ENCODE results near the gene TTC39A. TPM values are rescaled to one million over a fixed set of nuclear protein-coding genes. Genes with fewer than 3 reads are reported as not detected.

Gene TTC39A
- total and polyA plus RNA-seq, 2 of the 13 experiments (the other 11 are each of a cell fraction or from before 2014, with no cell fraction given), result 0.33 to 1.5 TPM

GRCh38 chr1:51320967-51321923, 9.1 kb downstream of the TTC39A start:
- TF ChIP-seq MBNL3 (CRISPR knock-in tag; conservative IDR thresholded peaks at IDR 0.05) (no peak), ZNF713 (CRISPR knock-in tag; IDR thresholded peaks at IDR 0.05) (no peak), KDM1A (CRISPR knock-in tag; IDR thresholded peaks at IDR 0.05) (no peak), ZNF17 (CRISPR knock-in tag; IDR thresholded peaks at IDR 0.05) (no peak), ZNF549 (CRISPR knock-in tag; IDR thresholded peaks at IDR 0.05) (no peak), DBP (CRISPR knock-in tag; IDR thresholded peaks at IDR 0.05; ENCODE audit: not compliant biosample characterization) (no peak), DNMT1 (CRISPR knock-in tag; IDR thresholded peaks at IDR 0.05) (no peak), ZNF263 (CRISPR knock-in tag; IDR thresholded peaks at IDR 0.05) (no peak), ZNF879 (CRISPR knock-in tag; IDR thresholded peaks at IDR 0.05) (no peak), MYPOP (CRISPR knock-in tag; IDR thresholded peaks at IDR 0.05) (no peak), ZNF136 (CRISPR knock-in tag; IDR thresholded peaks at IDR 0.05; ENCODE audit: low read depth) (no peak), ZFP62 (CRISPR knock-in tag; IDR thresholded peaks at IDR 0.05) (no peak), ZFP41 (CRISPR knock-in tag; IDR thresholded peaks at IDR 0.05; ENCODE audit: borderline replicate concordance) (no peak), ZNF615 (CRISPR knock-in tag; IDR thresholded peaks at IDR 0.05; ENCODE audit: borderline replicate concordance) (no peak), SKI (IDR thresholded peaks at IDR 0.05; ENCODE audit: partially characterized antibody) (no peak), SAP130 (CRISPR knock-in tag; IDR thresholded peaks at IDR 0.05; ENCODE audit: low read depth) (no peak), POLR2G (IDR thresholded peaks at IDR 0.05; ENCODE audit: low read depth, low read length) (no peak), CSRNP1 (CRISPR knock-in tag; IDR thresholded peaks at IDR 0.05) (no peak), NR2F2 (IDR thresholded peaks at IDR 0.05; ENCODE audit: borderline replicate concordance, low read depth) (no peak)
- ATAC-seq (peak; percentile 39), FAIRE-seq (no peak), DNase-seq (ENCODE audit: low spot score) (no peak)
- Histone ChIP-seq H3K9ac (ENCODE audit: insufficient read depth, low read depth, low read length) (no peak overlapping the region), H3K9me3 (ENCODE audit: low read length) (no peaks in the 10 kb centered on the region), H3K36me3 (replicated peaks in 1 of 2; ENCODE audit: control insufficient read depth in 1 of 2, insufficient read depth in 2 of 2, low read length in 2 of 2) (no peaks in the 10 kb centered on the region), H3K4me2 (ENCODE audit: low read depth, low read length) (no peak overlapping the region), H4K20me1 (ENCODE audit: insufficient read depth, low read length) (no peaks in the 10 kb centered on the region), H3K27ac (ENCODE audit: extremely low read length, insufficient read depth, low read length) (no peak overlapping the region), H3K79me2 (ENCODE audit: insufficient read depth, low read length) (no peaks in the 10 kb centered on the region), H3K27me3 (ENCODE audit: control insufficient read depth in 1 of 2, insufficient read depth in 2 of 2, low read length in 2 of 2) (no peaks in the 10 kb centered on the region), H3K4me1 (ENCODE audit: insufficient read depth, low read length) (peaks cover 14% of the 10 kb centered on the region), H3K4me3 (replicated peaks in 1 of 3; ENCODE audit: insufficient read depth in 1 of 3, low read depth in 2 of 3, low read length in 3 of 3) (no peak overlapping the region), H2AFZ (ENCODE audit: low read length) (no peak overlapping the region)
- WGBS (ENCODE audit: low lambda C conversion rate), result 74% methylated on average over 7 of the region's 11 CpGs
- no TSS peak for BruUV-seq (replicated peaks)
- in situ Hi-C loops (cut with HindIII; ENCODE audit: extremely low pct_ligation_motif_present, low pct_unique_long_range_greater_than_20kb), result no loop called here
- intact Hi-C loops (cut with micrococcal nuclease; ENCODE audit: unreplicated experiment), result no loop called here
- ChIA-PET CTCF (ENCODE audit: low intra/inter-chr PET ratio, low total read pairs) (no interaction called here), POLR2A (no interaction called here)
